Neural cell (in vitro differentiated cells): Measurements from ENCODE around the gene BCAS4.

Experiments used
- CTCF ChIP-seq: fragments of 450-650 bp; IDR thresholded peaks from 2 replicates; pipeline ENCODE4 v1.5.1; 2014; ENCODE audit warnings: antibody characterized with exemption, mild to moderate bottlenecking, moderate library complexity; ENCODE audit not compliant: poor library complexity, severe bottlenecking
- EP300 ChIP-seq: fragments of 450-650 bp; conservative IDR thresholded peaks from 2 replicates; pipeline ENCODE4 v1.6.1; 2014; ENCODE audit warnings: antibody characterized with exemption, mild to moderate bottlenecking, moderate library complexity; ENCODE audit not compliant: poor library complexity, severe bottlenecking
- TAF1 ChIP-seq: IDR thresholded peaks from 2 replicates; pipeline ENCODE4 v1.6.1; 2012; ENCODE audit warnings: low read depth

- TF ChIP-seq CTCF (no peak), EP300 (no peak), TAF1 (no peak)
Measured at GRCh38 chr20:50852085-50852484, 57.2 kb downstream of the BCAS4 start.
